ENCODE results near the gene MRPL38.

The MRPL38 gene

DNA sequence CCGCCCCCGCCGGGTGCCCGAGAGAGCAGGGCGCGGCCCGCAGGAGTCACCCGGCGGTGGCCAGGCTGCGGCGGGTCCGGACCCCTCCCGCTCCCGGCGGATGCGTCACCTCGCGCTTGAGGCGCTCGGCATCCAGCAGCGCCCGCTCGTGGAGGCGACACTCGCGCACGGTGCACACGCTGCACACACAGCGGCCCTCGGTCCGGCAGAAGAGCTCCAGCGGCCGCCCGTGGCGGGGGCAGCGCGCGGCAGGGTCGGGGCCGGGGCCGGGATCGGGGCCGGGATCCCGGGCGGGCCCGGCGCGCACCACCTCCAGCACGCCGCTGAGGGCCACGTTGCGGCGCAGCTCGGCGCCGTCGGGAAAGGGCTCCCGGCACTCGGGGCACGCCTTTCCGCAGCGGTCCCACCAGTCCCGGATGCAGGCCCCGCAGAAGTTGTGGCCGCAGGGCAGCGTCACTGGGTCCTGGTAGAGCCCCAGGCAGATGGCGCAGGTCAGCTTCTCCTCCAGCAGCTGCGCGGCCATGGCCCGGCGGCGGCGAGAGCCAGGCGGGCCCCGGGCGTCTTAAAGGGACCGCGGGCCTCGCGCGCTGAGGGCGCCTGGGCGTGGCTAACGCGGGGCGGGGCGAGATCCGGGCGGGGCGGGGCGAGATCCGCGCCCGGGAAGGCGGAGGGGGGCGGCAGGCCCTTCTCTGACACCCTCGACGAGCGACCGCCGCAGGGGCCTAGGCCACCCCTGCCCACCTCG, 8.1 kb downstream of the MRPL38 start, which contains the start of gene TRIM65:
Gene TRIM65 (minus strand): TSS at position 537 of the 745 bp plus-strand sequence. CDS start 14 bp downstream, at position 523.
- Histone ChIP-seq H3K36me3 (ENCODE audit: control insufficient read depth, insufficient read depth, low read length) (peaks cover 54% of the 10 kb centered on the region), H3K9me3 (ENCODE audit: control insufficient read depth, low read length) (no peaks in the 10 kb centered on the region), H3K4me1 (ENCODE audit: control insufficient read depth, insufficient read depth, low read length, poor library complexity, severe bottlenecking) (peaks cover 9% of the 10 kb centered on the region), H3K4me3 (ENCODE audit: extremely low read depth, insufficient read depth, low read length, poor library complexity, severe bottlenecking) (peak within 1 kb of the TSS; percentile 58), H3K27ac (ENCODE audit: low read depth, low read length, severe bottlenecking) (peak within 1 kb of the TSS; percentile 80)
- WGBS, 2 experiments (ENCODE audit: insufficient coverage in 2 of 2): 1% methylated on average over 68 to 86 of the region's 102 CpGs

DNA sequence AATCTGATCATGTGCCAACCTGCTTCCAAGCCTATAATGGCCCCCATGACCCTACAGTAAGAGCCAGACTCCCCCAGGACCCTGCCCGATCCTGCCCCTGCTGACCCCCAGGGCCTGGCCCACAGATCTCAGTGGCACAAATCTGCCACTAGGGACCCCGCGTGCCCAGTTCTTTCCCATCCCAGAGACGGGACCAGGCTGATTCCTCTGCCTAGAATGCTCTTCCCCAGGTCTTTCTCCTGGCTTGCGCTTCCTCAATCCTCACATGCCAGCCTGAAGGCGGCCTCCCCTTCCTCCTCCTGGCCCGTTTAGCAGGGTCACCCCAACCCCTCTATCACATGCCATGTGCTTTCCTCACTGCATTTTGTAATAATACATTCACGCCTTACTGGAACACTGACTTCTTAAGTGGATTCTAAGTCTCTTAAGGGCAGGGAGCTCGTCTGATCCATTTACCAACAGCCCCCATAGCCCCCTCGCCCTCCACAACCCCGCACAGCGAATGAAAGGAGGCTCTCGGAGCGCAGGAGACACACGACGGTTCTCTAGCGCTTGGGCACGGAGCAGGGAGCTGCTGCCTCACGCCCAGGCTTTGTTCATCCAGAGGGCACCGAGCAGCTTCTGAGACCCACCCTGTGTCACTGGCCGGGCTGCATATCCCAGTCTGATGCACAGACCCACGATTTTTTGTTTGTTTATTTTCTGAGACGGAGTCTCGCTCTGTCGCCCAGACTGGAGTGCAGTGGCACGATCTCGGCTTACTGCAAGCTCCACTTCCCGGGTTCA, 9.1 kb downstream of the MRPL38 start:
- Histone ChIP-seq H3K4me1 (ENCODE audit: control insufficient read depth, insufficient read depth, low read length, poor library complexity, severe bottlenecking) (peaks cover 9% of the 10 kb centered on the region), H3K36me3 (ENCODE audit: control insufficient read depth, insufficient read depth, low read length) (peaks cover 54% of the 10 kb centered on the region), H3K27ac (ENCODE audit: low read depth, low read length, severe bottlenecking) (no peak overlapping the region), H3K9me3 (ENCODE audit: control insufficient read depth, low read length) (no peaks in the 10 kb centered on the region), H3K4me3 (ENCODE audit: extremely low read depth, insufficient read depth, low read length, poor library complexity, severe bottlenecking) (peak overlapping the region; percentile 58)
- 29 to 34% methylated on average over 25 to 26 of the region's 28 CpGs for WGBS, 2 experiments (ENCODE audit: insufficient coverage in 2 of 2)

DNA sequence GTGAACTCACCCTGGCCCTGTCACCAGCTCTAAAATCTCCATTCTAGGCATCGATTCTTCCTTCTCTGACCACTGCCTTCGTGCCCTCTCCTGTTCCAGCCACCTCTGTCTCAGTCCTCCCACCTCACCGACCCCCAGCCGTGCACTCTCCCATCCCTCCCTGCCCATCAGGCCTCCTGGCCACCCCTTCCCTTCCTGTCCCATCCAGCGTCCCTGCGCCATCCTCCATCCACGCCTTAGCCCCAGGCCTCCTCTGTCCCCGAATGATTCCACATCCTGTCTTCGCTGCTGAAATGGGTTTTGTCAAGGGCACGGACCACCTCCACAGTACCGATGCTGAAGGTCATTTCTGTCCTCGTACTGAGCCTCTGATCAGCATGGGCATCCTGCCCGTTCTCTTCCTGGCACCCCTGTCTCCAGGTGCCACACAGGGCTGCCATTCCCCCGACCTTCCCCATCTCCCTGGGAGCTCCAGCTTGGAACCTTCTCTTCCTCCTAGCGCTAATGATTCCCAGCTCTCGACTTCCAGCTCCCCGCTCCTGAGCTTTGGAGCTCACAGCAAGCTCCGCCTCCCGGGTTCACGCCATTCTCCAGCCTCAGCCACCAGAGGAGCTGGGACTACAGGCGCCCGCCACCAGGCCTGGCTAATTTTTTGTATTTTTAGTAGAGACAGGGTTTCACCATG, 10.5 kb downstream of the MRPL38 start:
- H3K9me3 ChIP-seq (ENCODE audit: control insufficient read depth, low read length): no peaks in the 10 kb centered on the region
- WGBS, 2 experiments (ENCODE audit: insufficient coverage in 2 of 2): 86 to 98% methylated on average over 15 to 20 of the region's 22 CpGs

DNA sequence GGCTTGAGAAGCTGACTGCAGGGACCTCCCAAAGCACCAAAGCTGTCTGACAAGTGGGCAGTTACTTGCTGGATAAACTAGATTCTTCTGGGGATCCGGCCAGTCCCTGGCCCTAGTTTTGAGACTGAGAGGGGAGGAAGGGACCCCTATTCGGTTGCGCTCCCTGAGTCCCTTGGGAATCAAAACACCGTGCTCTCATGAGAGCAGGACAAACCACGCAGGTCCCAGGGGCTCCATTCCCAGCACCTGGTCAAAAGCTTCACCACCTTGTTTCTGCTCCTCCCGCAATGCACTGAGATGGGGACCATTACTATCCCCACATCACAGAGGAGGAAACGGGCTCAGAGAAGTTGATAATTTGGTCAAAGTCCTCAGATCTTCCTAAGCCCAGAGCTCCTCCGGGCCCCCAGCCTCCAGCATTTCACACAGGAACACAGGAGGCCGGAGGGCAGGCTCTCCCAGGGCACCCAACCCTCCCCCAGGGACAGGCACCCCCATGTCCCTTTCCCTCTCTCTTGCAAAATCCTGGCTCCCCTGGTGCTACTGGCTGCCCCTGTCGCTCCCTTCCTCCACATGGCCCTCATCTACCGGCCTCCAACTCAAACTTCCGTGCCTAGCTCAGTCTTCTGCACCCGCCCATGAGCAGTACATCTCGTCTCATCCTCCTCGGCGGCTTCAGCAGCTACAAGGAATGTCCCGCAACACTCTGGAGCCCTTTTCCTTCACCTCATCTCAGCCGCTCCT, 11.2 kb downstream of the MRPL38 start:
- no peak overlapping the region for H3K4me3 ChIP-seq (ENCODE audit: extremely low read depth, insufficient read depth, low read length, poor library complexity, severe bottlenecking)
- 96 to 97% methylated on average over 12 to 18 of the region's 18 CpGs for WGBS, 2 experiments (ENCODE audit: insufficient coverage in 2 of 2)
- no peaks in the 10 kb centered on the region for H3K9me3 ChIP-seq (ENCODE audit: control insufficient read depth, low read length)
- H3K27ac ChIP-seq (ENCODE audit: low read depth, low read length, severe bottlenecking): no peak overlapping the region
- H3K36me3 ChIP-seq (ENCODE audit: control insufficient read depth, insufficient read depth, low read length): peaks cover 43% of the 10 kb centered on the region
- peaks cover 9% of the 10 kb centered on the region for H3K4me1 ChIP-seq (ENCODE audit: control insufficient read depth, insufficient read depth, low read length, poor library complexity, severe bottlenecking)

More for the DNA sequence above, 10.5 kb downstream of the MRPL38 start:
- Histone ChIP-seq H3K4me3 (ENCODE audit: extremely low read depth, insufficient read depth, low read length, poor library complexity, severe bottlenecking) (no peak overlapping the region), H3K4me1 (ENCODE audit: control insufficient read depth, insufficient read depth, low read length, poor library complexity, severe bottlenecking) (peaks cover 9% of the 10 kb centered on the region), H3K27ac (ENCODE audit: low read depth, low read length, severe bottlenecking) (no peak overlapping the region), H3K36me3 (ENCODE audit: control insufficient read depth, insufficient read depth, low read length) (peaks cover 49% of the 10 kb centered on the region)

DNA sequence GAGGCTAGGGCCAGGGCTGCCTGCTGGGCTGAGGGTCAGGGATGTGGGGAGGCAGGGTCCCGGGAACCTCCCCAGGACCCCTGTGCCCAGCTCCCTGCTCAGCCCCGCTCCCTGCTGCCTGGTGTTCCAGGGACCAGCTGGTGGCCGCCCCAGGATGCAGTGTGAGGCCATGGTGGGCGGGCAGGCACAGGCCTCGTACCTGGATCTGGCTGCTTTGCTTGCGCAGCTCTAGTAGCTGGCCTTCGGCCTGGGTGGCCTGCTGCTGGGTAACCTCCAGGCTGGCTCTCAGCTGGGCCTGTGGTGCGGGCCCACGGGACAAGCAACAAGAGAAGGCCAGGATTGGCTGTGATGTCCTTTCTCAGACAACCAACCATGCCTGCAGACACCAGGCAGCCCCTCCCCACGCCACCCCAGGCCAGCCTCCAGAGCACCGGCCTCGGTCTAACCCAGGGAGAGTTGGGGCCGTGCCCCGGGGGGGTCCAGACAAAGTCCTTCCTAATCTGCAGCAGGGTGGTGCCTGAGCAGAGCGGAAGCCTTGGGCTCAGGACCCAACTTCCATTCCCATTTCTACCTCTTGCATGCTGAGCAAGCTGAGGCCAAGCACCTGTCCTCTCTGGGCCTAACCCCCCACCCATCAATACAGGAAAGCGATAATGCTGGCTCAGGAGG, 12.0 kb downstream of the MRPL38 start:
- 84 to 90% methylated on average over 14 to 16 of the region's 16 CpGs for WGBS, 2 experiments (ENCODE audit: insufficient coverage in 2 of 2)
- no peak overlapping the region for H3K4me3 ChIP-seq (ENCODE audit: extremely low read depth, insufficient read depth, low read length, poor library complexity, severe bottlenecking)
- peaks cover 9% of the 10 kb centered on the region for H3K4me1 ChIP-seq (ENCODE audit: control insufficient read depth, insufficient read depth, low read length, poor library complexity, severe bottlenecking)

DNA sequence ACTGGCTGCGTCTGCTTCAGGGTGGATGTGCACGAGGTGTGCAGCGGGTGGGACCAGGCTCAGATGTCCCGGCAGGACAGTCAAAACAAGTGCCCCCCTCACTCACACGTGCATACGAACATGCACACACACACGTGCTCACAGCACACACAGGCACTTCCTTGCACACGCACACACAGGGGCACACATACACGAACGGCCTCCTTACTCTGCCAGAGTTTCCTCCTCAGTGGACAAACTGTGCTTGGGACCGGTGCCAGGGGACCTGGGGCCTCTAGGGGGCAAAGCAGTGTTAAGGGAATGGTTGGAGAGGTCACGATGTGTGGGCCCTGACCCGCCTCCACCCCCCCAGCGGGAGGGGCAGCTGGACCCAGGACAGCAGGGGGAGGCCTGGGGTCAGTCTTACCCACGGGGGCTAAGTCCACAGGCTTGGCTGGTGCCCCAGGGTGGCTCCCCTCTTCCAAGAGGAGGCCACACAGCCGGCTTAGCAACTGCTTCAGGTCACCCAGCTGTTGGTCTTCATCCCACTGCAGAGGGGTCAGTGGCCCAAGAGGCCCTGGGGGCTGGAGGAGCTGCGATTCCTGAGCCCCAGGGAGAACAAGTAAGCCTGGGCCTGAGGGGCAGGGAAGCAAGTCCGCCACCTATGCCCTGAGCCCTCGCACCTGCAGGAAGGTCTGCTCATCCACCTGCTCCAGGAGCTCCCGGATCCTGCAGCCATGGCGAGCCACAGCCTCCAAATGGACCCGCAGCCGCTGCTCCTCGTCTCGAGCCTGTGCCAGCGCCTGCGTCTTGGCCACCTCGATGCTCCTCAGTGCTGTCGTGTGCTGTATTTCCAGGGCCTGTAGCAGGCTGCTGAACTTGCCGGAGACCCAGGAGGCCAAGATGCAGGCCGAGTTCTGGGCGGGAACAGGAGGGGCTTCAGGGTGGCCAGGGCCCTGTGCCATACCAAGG, 12.8 kb downstream of the MRPL38 start:
- no peak overlapping the region for H3K27ac ChIP-seq (ENCODE audit: low read depth, low read length, severe bottlenecking)
- no peaks in the 10 kb centered on the region for H3K9me3 ChIP-seq (ENCODE audit: control insufficient read depth, low read length)
- peaks cover 5% of the 10 kb centered on the region for H3K4me1 ChIP-seq (ENCODE audit: control insufficient read depth, insufficient read depth, low read length, poor library complexity, severe bottlenecking)
- no peak overlapping the region for H3K4me3 ChIP-seq (ENCODE audit: extremely low read depth, insufficient read depth, low read length, poor library complexity, severe bottlenecking)
- WGBS, 2 experiments (ENCODE audit: insufficient coverage in 2 of 2): 92 to 94% methylated on average over 23 to 28 of the region's 32 CpGs
- H3K36me3 ChIP-seq (ENCODE audit: control insufficient read depth, insufficient read depth, low read length): peaks cover 35% of the 10 kb centered on the region

More for the DNA sequence above, 12.0 kb downstream of the MRPL38 start:
- Histone ChIP-seq H3K9me3 (ENCODE audit: control insufficient read depth, low read length) (no peaks in the 10 kb centered on the region), H3K36me3 (ENCODE audit: control insufficient read depth, insufficient read depth, low read length) (peaks cover 35% of the 10 kb centered on the region), H3K27ac (ENCODE audit: low read depth, low read length, severe bottlenecking) (no peak overlapping the region)

DNA sequence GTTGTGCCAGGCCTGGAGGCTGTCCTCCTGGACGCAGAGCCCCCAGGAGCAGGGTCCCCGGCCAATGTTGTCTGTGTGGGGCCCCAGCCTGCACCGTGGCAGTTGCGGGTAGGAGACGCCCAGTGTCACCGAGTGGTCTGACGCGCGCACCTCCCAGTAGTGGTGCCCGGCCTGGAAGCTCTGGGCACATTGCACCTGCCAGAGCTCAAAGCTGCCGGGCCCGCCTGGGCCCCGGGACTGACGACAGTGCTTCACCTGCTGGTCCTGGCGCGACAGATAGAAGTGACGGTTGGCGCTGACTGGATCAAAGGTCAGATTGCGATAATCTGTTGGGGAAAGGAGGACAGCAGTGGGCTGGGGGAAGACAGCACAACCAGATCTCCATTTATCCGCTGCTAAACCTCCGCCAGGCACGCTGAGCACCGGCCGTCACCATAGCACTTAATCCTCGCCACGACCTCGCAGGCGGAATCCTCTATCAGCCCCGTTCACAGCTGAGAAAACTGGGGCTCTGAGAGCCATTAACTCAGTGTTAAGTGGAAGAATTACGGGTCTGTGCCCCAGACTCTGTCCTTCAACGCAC, 13.6 kb downstream of the MRPL38 start:
- 97% methylated on average over 30 to 31 of the region's 31 CpGs for WGBS, 2 experiments (ENCODE audit: insufficient coverage in 2 of 2)

DNA sequence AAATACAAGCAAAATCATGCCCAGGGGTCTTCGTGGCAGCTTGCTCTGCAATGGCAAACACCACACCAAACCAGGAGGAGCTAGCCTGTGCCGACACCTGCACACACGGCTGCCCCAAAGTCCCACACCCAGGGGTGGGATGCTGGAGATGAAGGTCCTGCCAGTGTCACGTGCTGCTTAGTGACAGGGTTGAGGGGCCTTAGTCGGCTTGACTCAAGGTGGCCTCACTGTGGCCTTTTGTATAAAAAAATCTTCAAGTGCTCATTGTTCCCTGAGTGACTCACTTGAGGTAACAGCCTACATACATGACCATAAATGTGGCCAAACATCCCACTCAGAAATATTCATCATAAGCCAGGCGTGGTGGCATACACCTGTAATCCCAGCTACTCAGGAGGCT, 15.2 kb downstream of the MRPL38 start:
- Histone ChIP-seq H3K4me3 (ENCODE audit: extremely low read depth, insufficient read depth, low read length, poor library complexity, severe bottlenecking) (no peak overlapping the region), H3K4me1 (ENCODE audit: control insufficient read depth, insufficient read depth, low read length, poor library complexity, severe bottlenecking) (no peaks in the 10 kb centered on the region), H3K9me3 (ENCODE audit: control insufficient read depth, low read length) (no peaks in the 10 kb centered on the region), H3K27ac (ENCODE audit: low read depth, low read length, severe bottlenecking) (no peak overlapping the region), H3K36me3 (ENCODE audit: control insufficient read depth, insufficient read depth, low read length) (peaks cover 35% of the 10 kb centered on the region)
- 90 to 100% methylated on average over 4 of the region's 6 CpGs for WGBS, 2 experiments (ENCODE audit: insufficient coverage in 2 of 2)

More for the DNA sequence above, 13.6 kb downstream of the MRPL38 start:
- H3K9me3 ChIP-seq (ENCODE audit: control insufficient read depth, low read length): no peaks in the 10 kb centered on the region
- H3K4me1 ChIP-seq (ENCODE audit: control insufficient read depth, insufficient read depth, low read length, poor library complexity, severe bottlenecking): peaks cover 5% of the 10 kb centered on the region
- no peak overlapping the region for H3K4me3 ChIP-seq (ENCODE audit: extremely low read depth, insufficient read depth, low read length, poor library complexity, severe bottlenecking)
- H3K27ac ChIP-seq (ENCODE audit: low read depth, low read length, severe bottlenecking): no peak overlapping the region
- H3K36me3 ChIP-seq (ENCODE audit: control insufficient read depth, insufficient read depth, low read length): peaks cover 35% of the 10 kb centered on the region

DNA sequence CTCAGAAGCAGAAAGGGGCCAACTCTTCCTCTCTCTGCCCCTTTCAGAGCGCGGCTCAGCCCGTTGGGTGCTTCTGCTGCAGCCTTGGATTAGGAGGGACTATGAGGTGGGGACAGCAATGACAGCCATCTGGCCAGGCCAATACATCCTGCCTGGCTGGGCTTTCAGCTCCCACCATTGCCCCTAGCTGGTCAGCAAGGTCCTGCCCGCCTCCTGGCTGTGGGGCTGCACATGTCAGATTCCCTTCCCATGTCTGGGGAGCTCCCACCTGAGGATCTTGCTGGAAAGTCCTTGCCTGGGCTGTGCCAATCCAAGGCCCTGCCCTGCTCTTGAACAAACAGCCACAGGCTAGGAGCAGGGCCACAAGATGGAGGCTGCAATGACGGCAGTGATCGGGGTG, 16.2 kb downstream of the MRPL38 start:
- H3K36me3 ChIP-seq (ENCODE audit: control insufficient read depth, insufficient read depth, low read length): peaks cover 35% of the 10 kb centered on the region

More for the DNA sequence above, 16.2 kb downstream of the MRPL38 start:
- Histone ChIP-seq H3K27ac (ENCODE audit: low read depth, low read length, severe bottlenecking) (no peak overlapping the region), H3K4me1 (ENCODE audit: control insufficient read depth, insufficient read depth, low read length, poor library complexity, severe bottlenecking) (no peaks in the 10 kb centered on the region), H3K4me3 (ENCODE audit: extremely low read depth, insufficient read depth, low read length, poor library complexity, severe bottlenecking) (no peak overlapping the region), H3K9me3 (ENCODE audit: control insufficient read depth, low read length) (no peaks in the 10 kb centered on the region)
- 100% methylated on average over 1 to 2 of the region's 6 CpGs for whole genome bisulfite sequencing, 2 experiments (ENCODE audit: insufficient coverage in 2 of 2)
